Epithelial cell of esophagus (primary cell): ENCODE measurements around the gene CBLN3.

Experiments used
- DNase-seq: peaks from one replicate; pipeline ENCODE4 v3.0.0; 2010; ENCODE audit warnings: low read depth
- H3K4me3 ChIP-seq: 2 replicates; pipeline ENCODE4 v1.5.1; 2011; ENCODE audit warnings: mild to moderate bottlenecking, low read length, control low read depth
- CTCF ChIP-seq: IDR thresholded peaks from 2 replicates; pipeline ENCODE4 v1.5.1; 2011; ENCODE audit warnings: low read depth, mild to moderate bottlenecking, low read length, control low read depth, inconsistent platforms; ENCODE audit not compliant: insufficient read depth; ENCODE audit errors: missing control alignments

The CBLN3 gene

GRCh38 chr14:24399447-24399822 is 30.0 kb downstream of the CBLN3 start:
- peak overlapping the region; percentile 56 for H3K4me3 ChIP-seq
- DNase-seq, result no peak
- TF ChIP-seq CTCF, result no peak

- peak within 1 kb of the TSS; percentile 56 for H3K4me3 ChIP-seq
- peak; percentile 27 for DNase-seq
- TF ChIP-seq CTCF, result no peak
These were observed 30.6 kb downstream of the CBLN3 start, which contains the start of gene NYNRIN for GRCh38 chr14:24398653-24399446. Gene NYNRIN (plus strand): TSS chr14:24399003. CDS start chr14:24399247, 244 bp downstream.

GRCh38 chr14:24398293-24398652 is 31.2 kb downstream of the CBLN3 start:
- peak overlapping the region; percentile 56 for H3K4me3 ChIP-seq
- DNase-seq, result no peak

GRCh38 chr14:24397639-24398292 is 31.7 kb downstream of the CBLN3 start:
- TF ChIP-seq CTCF, result no peak

More at GRCh38 chr14:24398293-24398652, 31.2 kb downstream of the CBLN3 start:
- TF ChIP-seq CTCF, result no peak

GRCh38 chr14:24395609-24396582 is 33.6 kb downstream of the CBLN3 start:
- DNase-seq, result peak; percentile 91

More at GRCh38 chr14:24397639-24398292, 31.7 kb downstream of the CBLN3 start:
- DNase-seq, result no peak
- H3K4me3 ChIP-seq, result no peak overlapping the region

More at GRCh38 chr14:24395609-24396582, 33.6 kb downstream of the CBLN3 start:
- TF ChIP-seq CTCF, result no peak
- H3K4me3 ChIP-seq, result no peak overlapping the region
